GM19099 (cell line): ENCODE results near the gene MIOS.
A peak's percentile ranks its signal among the peaks of the same experiment; 100 is the strongest.

Experiments used
- POLR2A ChIP-seq: IDR thresholded peaks from 3 replicates; pipeline ENCODE4 v1.6.1; 2011; ENCODE audit warnings: low read depth; ENCODE audit not compliant: insufficient read length; ENCODE audit errors: extremely low read depth

Gene MIOS

DNA sequence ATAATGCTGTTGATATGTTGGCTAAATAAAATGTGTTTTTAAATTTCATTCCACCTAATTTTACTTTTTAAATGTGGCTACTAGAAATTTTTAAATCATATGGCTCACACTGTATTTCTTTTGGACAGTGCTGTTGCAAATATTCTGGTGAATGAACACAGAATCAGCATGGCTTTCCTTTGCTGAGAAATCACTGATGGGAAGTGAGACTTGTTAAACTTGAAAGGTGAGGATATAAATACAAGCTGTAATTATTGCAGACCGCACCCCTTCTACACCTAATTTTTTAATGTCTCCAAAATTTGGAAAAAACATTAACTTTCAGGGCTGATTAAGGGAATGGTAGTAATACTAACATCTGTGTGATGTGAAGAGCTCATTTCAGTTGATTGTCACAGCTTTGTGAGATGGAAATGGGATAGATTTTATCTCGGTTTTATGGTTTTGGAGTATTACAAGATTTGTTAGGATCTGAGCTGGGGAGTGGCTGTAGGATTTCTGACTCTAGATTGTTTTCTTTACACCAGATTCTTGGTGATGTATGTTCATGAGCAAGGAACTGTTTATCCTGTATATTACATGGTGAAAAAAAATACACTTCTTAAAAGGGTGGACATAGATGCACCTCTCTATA is 1.3 kb downstream of the MIOS start:
- no peak for TF ChIP-seq POLR2A

DNA sequence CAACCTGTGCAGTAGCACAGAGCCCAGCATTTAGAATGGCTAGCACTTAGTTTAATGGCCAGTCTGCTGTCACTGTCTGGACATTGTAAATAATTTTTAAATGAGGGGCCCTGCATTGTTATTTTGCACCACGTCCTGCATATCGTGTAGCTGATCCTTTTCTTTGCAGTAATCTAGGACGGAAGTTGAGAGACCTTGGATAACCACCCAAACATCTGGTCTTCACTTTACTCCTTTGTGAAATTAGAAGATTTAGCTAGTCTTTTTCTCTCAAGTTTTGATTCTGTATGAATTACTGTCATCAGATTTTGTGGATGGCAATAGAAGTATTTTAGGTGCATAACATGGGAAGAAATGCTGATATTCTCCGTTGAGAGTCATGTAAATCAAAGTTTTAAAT is 1.9 kb downstream of the MIOS start:
- TF ChIP-seq POLR2A = peak; percentile 9

- peak; percentile 33 for TF ChIP-seq POLR2A
Observed at GRCh38 chr7:7569081-7569527, 2.4 kb downstream of the MIOS start.

- TF ChIP-seq POLR2A = no peak
Observed at GRCh38 chr7:7569615-7570014, 2.9 kb downstream of the MIOS start.

GRCh38 chr7:7570584-7570983 is 3.9 kb downstream of the MIOS start:
- TF ChIP-seq POLR2A = no peak

GRCh38 chr7:7573701-7574100 is 7.0 kb downstream of the MIOS start:
- no peak for TF ChIP-seq POLR2A

DNA sequence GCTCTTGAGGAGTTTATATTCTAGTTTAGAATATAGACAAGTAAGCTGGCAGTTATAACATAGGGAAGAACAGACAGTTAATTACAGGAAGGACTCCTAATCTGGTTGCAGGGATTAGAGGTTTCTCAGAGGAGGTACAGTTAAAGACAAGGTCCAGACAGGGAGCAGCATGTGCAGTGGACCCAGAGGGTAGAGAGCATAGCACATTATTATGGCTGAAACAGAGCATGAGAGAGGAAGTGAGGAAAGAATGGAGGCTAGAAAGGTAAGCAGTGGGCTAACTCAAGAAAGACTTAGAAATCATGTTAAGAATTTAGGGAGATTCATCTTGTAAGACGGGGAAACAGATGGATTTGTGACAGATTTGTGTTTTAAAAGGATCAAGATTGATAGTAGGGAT is 9.7 kb downstream of the MIOS start:
- no peak for TF ChIP-seq POLR2A

GRCh38 chr7:7577888-7578287 is 11.2 kb downstream of the MIOS start:
- no peak for TF ChIP-seq POLR2A

DNA sequence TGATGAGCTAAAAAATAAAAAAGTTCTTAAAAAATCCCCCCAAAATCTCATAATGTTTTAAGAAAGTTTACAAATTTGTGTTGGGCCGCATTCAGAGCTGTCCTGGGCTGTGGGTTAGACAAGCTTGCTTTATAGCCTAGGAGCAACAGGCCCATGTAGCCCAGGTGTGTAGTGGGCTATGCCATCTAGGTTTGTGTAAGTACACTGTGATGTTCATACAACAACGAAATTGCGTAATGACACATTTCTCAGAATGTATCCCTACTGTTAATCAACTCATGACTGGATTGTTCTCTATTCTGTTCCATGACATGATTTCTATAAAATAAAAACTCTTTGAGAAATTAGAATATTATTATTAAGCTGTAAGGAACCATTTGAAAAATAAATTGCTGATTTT is 13.0 kb downstream of the MIOS start:
- no peak for TF ChIP-seq POLR2A

DNA sequence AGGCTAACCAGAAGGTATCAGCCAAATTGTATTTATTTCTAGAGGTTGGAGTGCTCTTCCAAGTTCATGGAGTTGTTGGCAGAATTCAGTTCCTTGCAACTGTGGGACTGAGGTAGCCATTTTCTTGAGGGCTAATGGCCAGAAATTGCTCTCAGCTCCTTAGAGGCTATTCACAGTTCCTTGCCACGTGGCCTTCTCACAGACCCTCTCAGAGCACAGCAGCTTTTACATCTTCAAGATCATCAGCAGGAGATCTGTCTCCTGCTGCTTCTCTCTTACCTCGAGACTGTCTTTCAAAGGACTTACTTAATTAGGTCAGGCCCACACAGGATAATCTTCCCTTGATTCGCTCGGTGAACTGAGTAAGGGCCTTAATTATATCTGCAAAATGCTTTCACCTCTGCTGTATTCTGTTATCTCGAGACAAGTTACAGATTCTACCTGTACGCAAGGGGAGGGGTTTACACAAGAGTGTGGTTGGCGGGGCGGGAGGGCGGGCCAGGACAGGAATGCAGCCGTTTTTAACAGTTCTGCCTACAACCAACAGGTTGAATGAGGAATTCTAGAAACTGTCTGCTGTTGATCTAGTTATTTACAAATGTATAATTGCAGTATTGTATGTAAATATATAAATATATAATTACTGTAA is 15.0 kb downstream of the MIOS start:
- no peak for TF ChIP-seq POLR2A

GRCh38 chr7:7582596-7582995 is 15.9 kb downstream of the MIOS start:
- TF ChIP-seq POLR2A = no peak

DNA sequence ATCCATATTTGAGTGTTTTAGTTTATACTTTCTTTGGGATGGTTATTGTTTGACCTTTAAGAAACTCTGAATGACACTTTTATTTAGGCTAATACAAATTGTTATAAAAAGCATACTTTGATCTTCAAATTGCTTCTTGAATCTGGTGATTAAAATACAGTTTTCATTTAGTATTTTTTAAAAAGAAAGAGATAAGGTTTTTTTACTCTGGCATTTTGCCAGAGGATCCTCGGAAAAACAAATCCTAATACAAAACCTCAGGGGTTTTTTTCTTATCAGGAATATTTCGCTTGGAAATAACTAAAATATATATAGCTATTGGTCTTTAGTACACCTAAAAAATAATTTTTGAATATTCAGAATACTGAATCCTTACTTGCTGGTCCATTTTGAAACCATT is 17.0 kb downstream of the MIOS start:
- TF ChIP-seq POLR2A = no peak

DNA sequence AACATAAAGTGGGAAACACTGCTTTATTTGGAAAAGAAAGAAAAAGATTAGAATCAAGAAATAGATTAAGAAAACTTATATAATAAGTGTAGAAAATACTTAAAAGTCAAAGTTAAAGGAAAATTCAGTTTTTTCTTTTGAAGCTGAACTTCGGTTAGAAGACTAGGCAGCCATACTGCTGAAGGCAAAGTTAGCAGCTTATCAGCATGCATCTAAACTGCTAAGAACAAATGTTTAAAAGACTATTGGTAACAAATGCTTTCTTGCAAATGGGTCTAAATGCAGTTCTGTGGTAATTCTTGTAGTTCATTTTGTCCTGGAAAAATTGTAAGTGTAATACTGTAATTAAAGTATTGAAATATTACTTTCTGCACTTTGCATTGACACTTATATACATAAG is 18.0 kb downstream of the MIOS start:
- TF ChIP-seq POLR2A = no peak

GRCh38 chr7:7585241-7585928 is 18.7 kb downstream of the MIOS start:
- TF ChIP-seq POLR2A = no peak

DNA sequence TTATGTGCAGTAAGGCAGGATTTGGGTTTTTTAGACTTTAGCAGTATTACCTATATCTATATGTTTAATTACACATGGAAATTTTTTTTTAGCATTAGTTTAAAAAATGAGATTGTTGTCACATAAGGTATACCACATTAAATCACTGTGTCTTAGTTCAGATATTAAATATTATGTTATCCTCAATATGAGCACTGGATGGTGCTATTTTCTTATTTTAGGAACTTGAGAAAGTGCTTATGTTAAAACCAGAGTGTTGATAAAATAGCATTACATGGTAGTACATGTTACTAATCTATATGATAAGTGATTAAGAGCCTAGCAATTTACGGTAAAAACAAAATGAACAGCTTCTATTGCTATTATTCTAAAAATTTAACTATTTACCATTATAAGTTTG is 28.8 kb downstream of the MIOS start:
- TF ChIP-seq POLR2A = no peak

- no peak for TF ChIP-seq POLR2A
Observed at GRCh38 chr7:7596176-7596575, 29.5 kb downstream of the MIOS start.
